Measurements from ENCODE around the gene SLC6A19. TPM values are rescaled to one million over a fixed set of nuclear protein-coding genes. Genes with fewer than 3 reads are reported as not detected.

Gene SLC6A19
- total and polyA plus RNA-seq, 10 of the 15 experiments (the other 5 are each of a cell fraction or from before 2014, with no cell fraction given) = 0.01 to 0.03 TPM; not detected in 8

DNA sequence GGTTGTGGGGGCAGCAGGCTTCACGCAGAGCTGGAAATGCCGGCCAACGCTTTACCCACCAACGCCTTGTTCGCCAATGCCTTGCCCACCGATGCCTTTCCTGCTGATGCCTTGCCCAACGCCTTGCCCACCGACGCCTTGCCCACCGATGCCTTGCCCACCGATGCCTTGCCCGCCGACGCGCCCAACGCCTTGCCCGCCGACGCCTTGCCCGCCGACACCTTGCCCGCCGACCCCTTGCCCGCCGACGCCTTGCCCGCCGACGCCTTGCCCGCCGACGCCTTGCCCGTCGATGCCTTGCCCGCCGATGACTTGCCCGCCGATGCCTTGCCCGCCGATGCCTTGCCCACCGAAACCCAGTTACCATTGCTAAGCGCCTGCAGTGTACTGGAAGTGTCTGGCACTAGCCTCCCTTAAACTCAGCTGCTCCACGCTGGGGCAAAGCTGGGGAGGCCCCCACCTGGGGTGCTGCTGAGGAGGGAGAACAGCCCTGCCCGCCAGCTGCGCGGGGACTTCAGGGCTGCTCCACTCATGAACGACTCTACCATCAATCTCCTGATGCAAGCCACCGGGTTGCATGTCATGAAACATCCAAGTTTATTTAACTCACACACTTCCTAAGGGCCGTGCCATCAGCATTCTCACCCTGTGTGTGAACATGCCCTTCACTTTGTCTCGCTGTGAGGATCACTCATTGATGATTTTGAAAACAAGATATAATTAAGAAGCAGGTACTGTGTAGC lies 25.6 kb downstream of the SLC6A19 start:
- intact Hi-C loops (cut with micrococcal nuclease; ENCODE audit: unreplicated experiment) = no loop called here
- ATAC-seq = no peak
- in situ Hi-C loops (cut with MboI) = no loop called here
- no peaks in the 10 kb centered on the region for H3K4me1 ChIP-seq (ENCODE audit: control insufficient read depth, insufficient read depth, low read length)
- no peaks in the 10 kb centered on the region for H3K36me3 ChIP-seq (ENCODE audit: control insufficient read depth in 2 of 2, insufficient read depth in 2 of 2, low read length in 1 of 2)
- H3K79me2 ChIP-seq (ENCODE audit: control insufficient read depth, insufficient read depth, low read length) = no peaks in the 10 kb centered on the region
- no peak for FAIRE-seq
- no peaks in the 10 kb centered on the region; the same call in 2 of the 3 replicates for H3K9me3 ChIP-seq (replicated peaks; ENCODE audit: control insufficient read depth, insufficient read depth, low read length)
- H2AFZ ChIP-seq (ENCODE audit: control insufficient read depth, low read depth, low read length) = no peak overlapping the region
- H3K4me2 ChIP-seq (ENCODE audit: control insufficient read depth, insufficient read depth) = no peak overlapping the region
- TF ChIP-seq TAF1 (IDR thresholded peaks at IDR 0.05; ENCODE audit: borderline replicate concordance, low read depth, low read length) (no peak), YY1 (IDR thresholded peaks at IDR 0.05; ENCODE audit: low read depth, low read length) (no peak), NR2C2 (IDR thresholded peaks at IDR 0.05; ENCODE audit: borderline replicate concordance, control insufficient read depth, insufficient read length, low read depth) (no peak), EED (IDR thresholded peaks at IDR 0.05; ENCODE audit: low read depth) (no peak), YBX1 (IDR thresholded peaks at IDR 0.05) (no peak), HDGF (IDR thresholded peaks at IDR 0.05) (no peak), ZNF274 (IDR thresholded peaks at IDR 0.05; ENCODE audit: insufficient read depth, insufficient read length) (no peak), CBX3 (IDR thresholded peaks at IDR 0.05; ENCODE audit: borderline replicate concordance, low read depth) (no peak), KAT2A (conservative IDR thresholded peaks at IDR 0.05; ENCODE audit: control insufficient read depth, low read depth, low read length) (no peak), NFYA (IDR thresholded peaks at IDR 0.05; ENCODE audit: borderline replicate concordance, low read depth, low read length) (no peak)
- TF ChIP-seq, protein P1, sequence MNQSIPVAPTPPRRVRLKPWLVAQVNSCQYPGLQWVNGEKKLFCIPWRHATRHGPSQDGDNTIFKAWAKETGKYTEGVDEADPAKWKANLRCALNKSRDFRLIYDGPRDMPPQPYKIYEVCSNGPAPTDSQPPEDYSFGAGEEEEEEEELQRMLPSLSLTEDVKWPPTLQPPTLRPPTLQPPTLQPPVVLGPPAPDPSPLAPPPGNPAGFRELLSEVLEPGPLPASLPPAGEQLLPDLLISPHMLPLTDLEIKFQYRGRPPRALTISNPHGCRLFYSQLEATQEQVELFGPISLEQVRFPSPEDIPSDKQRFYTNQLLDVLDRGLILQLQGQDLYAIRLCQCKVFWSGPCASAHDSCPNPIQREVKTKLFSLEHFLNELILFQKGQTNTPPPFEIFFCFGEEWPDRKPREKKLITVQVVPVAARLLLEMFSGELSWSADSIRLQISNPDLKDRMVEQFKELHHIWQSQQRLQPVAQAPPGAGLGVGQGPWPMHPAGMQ (IDR thresholded peaks at IDR 0.05; ENCODE audit: borderline replicate concordance) = no peak
- TF ChIP-seq, protein P2, sequence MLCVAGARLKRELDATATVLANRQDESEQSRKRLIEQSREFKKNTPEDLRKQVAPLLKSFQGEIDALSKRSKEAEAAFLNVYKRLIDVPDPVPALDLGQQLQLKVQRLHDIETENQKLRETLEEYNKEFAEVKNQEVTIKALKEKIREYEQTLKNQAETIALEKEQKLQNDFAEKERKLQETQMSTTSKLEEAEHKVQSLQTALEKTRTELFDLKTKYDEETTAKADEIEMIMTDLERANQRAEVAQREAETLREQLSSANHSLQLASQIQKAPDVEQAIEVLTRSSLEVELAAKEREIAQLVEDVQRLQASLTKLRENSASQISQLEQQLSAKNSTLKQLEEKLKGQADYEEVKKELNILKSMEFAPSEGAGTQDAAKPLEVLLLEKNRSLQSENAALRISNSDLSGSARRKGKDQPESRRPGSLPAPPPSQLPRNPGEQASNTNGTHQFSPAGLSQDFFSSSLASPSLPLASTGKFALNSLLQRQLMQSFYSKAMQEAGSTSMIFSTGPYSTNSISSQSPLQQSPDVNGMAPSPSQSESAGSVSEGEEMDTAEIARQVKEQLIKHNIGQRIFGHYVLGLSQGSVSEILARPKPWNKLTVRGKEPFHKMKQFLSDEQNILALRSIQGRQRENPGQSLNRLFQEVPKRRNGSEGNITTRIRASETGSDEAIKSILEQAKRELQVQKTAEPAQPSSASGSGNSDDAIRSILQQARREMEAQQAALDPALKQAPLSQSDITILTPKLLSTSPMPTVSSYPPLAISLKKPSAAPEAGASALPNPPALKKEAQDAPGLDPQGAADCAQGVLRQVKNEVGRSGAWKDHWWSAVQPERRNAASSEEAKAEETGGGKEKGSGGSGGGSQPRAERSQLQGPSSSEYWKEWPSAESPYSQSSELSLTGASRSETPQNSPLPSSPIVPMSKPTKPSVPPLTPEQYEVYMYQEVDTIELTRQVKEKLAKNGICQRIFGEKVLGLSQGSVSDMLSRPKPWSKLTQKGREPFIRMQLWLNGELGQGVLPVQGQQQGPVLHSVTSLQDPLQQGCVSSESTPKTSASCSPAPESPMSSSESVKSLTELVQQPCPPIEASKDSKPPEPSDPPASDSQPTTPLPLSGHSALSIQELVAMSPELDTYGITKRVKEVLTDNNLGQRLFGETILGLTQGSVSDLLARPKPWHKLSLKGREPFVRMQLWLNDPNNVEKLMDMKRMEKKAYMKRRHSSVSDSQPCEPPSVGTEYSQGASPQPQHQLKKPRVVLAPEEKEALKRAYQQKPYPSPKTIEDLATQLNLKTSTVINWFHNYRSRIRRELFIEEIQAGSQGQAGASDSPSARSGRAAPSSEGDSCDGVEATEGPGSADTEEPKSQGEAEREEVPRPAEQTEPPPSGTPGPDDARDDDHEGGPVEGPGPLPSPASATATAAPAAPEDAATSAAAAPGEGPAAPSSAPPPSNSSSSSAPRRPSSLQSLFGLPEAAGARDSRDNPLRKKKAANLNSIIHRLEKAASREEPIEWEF (IDR thresholded peaks at IDR 0.05; ENCODE audit: insufficient replicate concordance, low read depth, low read length) = no peak
- TF ChIP-seq, protein P3, sequence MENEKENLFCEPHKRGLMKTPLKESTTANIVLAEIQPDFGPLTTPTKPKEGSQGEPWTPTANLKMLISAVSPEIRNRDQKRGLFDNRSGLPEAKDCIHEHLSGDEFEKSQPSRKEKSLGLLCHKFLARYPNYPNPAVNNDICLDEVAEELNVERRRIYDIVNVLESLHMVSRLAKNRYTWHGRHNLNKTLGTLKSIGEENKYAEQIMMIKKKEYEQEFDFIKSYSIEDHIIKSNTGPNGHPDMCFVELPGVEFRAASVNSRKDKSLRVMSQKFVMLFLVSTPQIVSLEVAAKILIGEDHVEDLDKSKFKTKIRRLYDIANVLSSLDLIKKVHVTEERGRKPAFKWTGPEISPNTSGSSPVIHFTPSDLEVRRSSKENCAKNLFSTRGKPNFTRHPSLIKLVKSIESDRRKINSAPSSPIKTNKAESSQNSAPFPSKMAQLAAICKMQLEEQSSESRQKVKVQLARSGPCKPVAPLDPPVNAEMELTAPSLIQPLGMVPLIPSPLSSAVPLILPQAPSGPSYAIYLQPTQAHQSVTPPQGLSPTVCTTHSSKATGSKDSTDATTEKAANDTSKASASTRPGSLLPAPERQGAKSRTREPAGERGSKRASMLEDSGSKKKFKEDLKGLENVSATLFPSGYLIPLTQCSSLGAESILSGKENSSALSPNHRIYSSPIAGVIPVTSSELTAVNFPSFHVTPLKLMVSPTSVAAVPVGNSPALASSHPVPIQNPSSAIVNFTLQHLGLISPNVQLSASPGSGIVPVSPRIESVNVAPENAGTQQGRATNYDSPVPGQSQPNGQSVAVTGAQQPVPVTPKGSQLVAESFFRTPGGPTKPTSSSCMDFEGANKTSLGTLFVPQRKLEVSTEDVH (IDR thresholded peaks at IDR 0.05; ENCODE audit: low read depth, partially characterized antibody) = no peak
- H4K20me1 ChIP-seq (ENCODE audit: control insufficient read depth, insufficient read depth) = no peaks in the 10 kb centered on the region
- SMC1A ChIA-PET (ENCODE audit: uncharacterized antibody, unreplicated experiment) = interaction anchor here (0.7 kb wide), 1 partner anchor 397 kb away, joined by 3 read pairs; no protein-coding TSS in a partner anchor
- WGBS (ENCODE audit: insufficient coverage, insufficient replicate concordance, low lambda C conversion rate, missing lambda C conversion rate) = 71% methylated on average over 33 of the region's 50 CpGs
- no peaks in the 10 kb centered on the region; a peak in 2 of 4 replicates for H3K27me3 ChIP-seq (replicated peaks in 1 of 2; ENCODE audit: control insufficient read depth in 2 of 2, insufficient read depth in 2 of 2, low read length in 1 of 2)
- DNase-seq (ENCODE audit: low read depth, low spot score) = no peak
- RAD21 ChIA-PET (ENCODE audit: unreplicated experiment) = no interaction called here
- no peak overlapping the region for H3K27ac ChIP-seq (ENCODE audit: control insufficient read depth, insufficient read depth)
- no TSS peak for BruUV-seq (replicated peaks)
- H3K9ac ChIP-seq (ENCODE audit: control insufficient read depth, insufficient read depth, low read length) = no peak overlapping the region
- POLR2A ChIA-PET = no interaction called here
- H3K4me3 ChIP-seq = no peak overlapping the region
- CTCF ChIA-PET = interaction anchor here (0.9 kb wide), 1 partner anchor 416 kb away, joined by 3 read pairs; no protein-coding TSS in a partner anchor

Data from GM12878 (cell line).